HG03280 (cell line): Measurements from ENCODE around the gene AMFR.

Experiments used
- ATAC-seq: cut with Tn5 transposase; IDR thresholded peaks from one replicate; pipeline ENCODE4 v1.9.1; 2021; ENCODE audit warnings: mild to moderate bottlenecking, moderate library complexity; ENCODE audit not compliant: unreplicated experiment

Gene AMFR

GRCh38 chr16:56315955-56316354 lies 109.4 kb downstream of the AMFR start:
- ATAC-seq: no peak

- ATAC-seq: no peak
These were observed 111.0 kb downstream of the AMFR start for GRCh38 chr16:56314244-56314850.

- no peak for ATAC-seq
These were observed 112.8 kb downstream of the AMFR start for GRCh38 chr16:56312556-56312955.

- ATAC-seq: no peak
These were observed 113.4 kb downstream of the AMFR start for GRCh38 chr16:56312028-56312300.
